Activated T-cell treated with anti-CD3 and anti-CD28 coated beads for 4 hours (primary cell): Measurements from ENCODE around the gene CPNE4.
"Not testable (repeated sequence)": the region's sequence is repeated elsewhere in the genome, so short reads cannot be mapped to it uniquely, and the experiment has no call there.

ENCODE experiments used
- DNase-seq: peaks from one replicate; pipeline ENCODE4 v3.0.0-alpha.2; 2020

CPNE4 gene

DNA sequence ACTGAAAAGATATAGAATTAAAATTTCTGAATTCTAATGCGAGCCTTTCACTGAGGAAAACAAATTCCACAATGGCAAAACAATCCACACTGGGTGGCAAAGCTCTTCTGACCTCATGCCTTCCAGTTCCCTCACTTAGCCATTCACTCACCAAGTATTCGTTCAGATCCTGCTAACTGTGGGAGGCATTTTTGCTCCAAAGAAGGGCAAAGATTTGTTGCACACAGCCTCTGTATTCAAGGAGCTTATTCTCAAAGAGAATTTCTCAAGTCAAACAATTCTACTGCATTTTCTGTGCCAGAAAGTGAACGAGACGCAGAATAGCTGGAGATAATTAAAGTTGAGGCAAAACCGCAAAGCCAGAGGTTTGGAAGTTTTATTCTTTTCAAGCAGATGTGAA, 77.3 kb downstream of the CPNE4 start:
- no peak for DNase-seq

DNA sequence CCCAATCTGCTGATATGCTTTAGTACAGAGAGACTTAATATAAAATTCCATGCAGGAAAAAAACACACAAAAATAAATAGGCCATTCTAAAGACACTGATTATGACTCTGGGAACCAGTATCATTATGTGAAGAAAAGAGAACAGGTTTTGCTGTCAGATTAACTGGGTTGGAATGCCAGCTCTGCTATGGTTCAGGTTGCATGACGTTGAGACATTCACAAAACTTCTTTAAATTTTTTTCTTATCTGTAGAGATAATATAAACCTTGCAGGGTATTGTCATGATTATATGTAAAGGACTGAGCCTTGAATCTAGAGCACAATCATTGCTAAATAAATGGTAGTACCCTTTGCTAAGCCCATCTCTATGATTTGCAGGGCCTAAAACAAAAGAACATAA, 86.0 kb downstream of the CPNE4 start:
- no peak for DNase-seq

DNA sequence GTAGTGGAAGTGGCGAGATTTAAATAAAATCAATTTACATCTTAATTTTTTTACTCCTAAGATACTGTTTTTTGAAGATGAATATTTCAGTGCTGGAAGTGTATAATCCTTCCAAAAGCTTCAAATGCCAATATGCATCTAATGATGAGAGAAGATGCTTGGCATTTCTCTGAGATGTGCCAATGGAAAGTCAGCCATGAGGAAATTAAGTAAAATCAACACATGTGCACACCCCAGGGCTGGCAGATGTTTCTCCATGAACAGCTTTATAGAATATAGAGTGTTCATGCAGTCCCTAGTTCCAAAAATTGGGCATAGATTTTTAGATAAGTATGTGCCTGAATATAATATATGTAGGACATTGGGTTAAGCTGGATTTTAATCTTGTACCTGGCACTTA, 90.1 kb downstream of the CPNE4 start:
- no peak for DNase-seq

DNA sequence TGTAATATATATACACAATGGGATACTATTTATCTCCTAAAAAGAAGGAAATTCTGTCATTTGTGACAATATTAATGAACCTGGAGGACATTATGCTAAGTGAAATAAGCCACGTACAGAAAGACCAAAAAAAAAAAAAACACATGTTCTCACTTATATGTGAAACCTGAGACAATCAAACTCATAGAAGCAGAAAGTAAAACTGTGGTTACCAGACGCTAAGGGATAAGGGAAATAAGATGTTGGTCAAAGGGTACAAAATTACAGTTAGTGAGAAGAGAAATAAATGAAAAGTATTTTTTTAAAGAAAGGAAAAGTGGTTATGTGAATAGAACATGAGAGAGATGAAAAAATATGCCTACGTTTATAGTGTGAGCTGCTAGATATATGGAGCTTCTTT, 101.1 kb downstream of the CPNE4 start:
- no peak for DNase-seq

DNA sequence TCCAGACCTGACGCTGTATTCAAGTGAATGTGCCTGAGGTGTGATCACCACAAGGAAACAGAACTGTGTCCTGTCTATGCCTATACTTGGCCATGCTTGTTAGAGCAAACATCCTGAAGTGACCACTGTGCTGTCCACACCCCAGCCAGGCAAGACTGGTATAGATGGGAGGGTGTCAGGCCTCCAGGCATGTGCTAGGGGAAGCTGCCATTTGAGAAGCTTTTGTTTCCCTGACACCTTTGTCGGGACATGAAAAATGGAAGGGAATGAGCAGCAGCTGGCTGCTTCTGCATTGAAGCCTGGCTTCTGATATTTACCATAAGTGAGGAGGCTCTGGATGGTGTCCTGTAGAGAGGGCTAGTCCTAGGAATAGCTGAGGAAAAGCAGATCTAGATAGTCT, 106.2 kb downstream of the CPNE4 start:
- no peak for DNase-seq

DNA sequence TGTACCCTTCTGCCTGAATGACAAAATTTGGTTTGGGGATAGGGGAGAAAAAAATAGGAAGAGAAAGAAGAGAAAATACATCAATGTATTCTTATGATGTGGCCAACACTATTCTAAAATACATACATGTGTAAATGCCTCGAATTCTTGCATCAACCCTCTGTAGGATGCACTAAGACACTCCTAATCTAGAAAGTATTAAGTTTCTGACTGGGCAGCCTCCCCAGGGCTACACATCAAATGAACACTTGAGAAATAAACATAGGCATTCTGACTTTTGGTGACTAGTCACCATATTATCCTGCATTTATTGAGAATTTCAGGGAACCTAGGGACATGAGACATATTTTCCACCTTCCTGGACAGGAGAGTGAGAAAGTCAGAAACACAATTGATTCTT, 109.2 kb downstream of the CPNE4 start:
- no peak for DNase-seq

DNA sequence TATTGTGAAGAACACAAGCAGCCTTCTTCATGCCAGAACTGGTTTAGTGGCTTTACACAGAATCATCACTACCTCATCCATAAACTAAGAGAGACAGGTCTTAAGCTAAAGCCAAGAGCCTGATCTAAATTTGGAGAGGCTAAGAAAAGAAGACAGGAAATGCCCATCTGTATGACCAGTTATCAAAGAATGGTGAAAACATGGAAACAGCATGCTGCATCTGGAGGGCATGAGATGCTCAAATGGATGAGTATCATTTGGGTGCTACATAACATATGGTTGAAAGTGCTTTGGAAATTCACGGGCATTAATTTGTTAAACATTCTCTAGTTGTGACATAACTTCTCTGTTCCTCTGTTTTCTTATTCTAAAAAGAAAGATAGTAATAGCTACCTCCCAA, 112.5 kb downstream of the CPNE4 start:
- no peak for DNase-seq

DNA sequence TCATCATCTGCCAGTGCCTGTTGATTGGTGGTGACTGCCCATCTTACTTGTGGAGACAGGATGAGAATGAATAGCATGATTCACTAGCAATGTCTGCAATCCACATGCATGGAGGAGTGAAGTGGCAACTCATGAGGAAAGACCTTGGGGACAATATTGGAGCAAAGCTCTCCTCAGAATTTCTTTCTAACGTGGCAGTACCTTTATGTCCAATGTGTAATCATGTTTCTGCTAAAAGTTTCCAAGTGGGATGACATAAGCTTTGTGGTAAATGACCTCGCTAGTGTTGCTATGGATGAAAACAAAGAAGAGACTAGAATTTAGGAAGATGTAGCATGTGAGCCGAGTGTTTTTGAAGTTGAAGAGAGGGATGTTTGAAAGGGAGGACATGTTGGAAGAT, 117.8 kb downstream of the CPNE4 start:
- DNase-seq = no peak

DNA sequence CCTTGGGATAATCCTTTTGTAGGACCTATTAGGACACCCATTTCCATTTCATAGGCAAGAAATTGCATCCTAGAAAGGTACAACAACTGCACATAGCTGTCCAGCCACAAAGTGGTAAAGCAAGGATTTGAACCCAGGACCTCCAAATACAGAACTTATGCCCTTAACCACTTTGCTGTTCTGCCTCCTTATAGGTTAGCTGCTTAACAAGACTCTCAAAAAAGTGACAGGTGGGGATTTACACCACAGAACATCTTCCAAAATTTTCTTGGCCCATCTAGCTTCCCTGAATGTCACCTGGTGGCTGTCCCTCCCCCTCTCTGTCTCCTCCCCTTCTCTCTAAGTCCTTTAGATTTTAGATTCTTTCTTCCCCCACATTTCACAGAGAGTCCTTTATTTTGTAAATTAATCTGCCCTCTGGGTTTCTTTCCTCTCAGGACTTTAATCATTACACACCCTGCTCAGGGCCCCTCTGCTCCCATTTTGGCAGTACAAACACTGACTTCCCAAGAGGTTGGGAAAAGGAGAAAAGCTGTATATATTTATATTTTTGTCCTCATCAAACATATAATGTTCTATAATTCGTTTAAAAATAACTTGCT, 120.6 kb downstream of the CPNE4 start:
- DNase-seq = no peak

DNA sequence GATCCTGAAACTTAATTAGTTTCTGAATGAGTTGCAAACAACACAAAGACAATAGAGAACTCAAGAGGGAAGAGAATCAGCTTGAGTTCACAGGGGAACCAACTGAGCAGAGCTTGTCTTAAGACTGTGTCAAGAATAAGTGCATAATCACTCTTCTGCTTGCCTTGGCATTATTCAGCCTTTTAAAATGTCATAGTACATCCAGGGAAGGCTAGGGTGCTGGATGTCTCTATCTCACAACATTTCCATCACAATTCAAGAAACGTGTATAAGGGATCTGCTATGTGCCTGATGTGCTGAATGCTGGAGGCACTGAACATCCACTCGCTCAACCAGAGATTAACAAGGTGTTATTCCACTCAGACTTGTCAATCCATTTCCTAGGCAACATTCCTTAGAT, 122.6 kb downstream of the CPNE4 start:
- no peak for DNase-seq

DNA sequence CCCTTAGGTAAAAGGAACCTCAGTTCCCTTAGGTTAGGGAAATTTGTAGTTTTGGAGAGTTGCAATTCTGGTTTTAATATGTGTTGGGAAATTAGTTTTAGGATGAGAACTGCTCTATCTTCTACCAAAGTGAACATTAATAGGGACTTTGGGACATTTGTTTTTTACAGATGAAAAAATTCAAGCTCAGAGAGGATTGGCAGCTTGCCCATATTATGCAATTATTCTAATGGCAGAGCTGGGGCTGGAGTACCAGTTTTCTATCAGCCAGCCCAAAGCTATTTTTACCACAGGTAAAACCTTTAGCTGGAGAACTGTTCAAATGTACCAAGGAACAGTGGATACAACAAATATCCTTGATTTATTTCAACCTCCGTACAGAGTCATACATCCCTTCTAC, 127.0 kb downstream of the CPNE4 start:
- DNase-seq = no peak

DNA sequence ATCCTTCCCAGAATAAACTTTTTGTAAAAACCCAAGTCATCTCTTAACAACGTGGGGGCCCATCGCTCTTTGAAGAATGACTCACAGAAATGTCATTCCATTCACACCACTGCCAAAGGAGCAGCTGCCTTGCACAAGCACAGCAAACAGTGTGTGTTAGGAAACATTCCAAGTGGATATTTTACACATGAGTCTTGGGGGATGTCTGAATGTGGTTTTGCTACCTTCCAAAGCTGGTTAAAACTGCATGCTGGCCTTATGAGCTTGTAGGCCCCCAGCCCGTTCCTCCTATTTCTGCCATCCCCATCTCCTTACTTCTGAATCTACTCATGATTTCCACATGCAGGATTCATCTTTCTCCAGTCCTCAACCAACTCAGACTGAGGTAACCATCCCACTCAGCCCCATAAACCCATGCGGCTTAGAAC, 130.8 kb downstream of the CPNE4 start:
- no peak for DNase-seq

DNA sequence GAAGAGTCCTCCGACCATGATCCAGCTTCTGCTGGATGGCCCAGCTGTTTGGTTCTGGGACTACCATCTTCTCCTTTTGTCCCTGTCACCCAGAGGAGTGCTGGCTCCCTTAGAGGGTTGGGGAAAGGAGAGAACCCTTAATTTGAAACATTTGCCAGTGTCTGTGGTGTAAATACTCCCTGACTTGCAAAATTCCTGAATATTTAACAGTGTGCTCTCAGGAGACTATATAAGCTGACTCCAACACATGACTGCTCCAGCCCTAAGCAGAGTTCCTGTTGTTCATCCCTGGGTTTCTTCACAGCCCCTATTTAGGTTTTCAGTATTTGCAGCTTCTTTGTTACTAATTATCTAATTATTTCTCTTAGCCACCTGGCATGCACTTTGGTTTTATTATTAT, 133.1 kb downstream of the CPNE4 start:
- no peak for DNase-seq

DNA sequence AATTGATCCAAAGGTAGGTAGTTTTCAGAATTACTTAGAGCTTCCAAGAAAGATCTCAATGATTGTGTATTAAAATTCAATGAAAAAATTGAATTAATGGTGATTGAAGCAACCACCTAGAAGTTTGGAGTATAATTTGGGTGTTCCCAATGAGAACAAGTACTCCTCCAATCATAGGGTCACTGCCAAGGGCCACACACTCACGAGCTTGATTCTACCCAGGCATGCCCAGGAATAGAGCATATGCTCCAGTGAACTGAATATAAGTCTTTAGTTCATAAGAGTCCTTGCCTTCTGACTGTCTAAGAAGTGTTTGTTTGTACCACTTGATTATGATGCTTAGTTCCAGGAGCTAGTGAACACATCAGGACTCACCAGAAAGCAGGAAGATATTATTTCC, 133.9 kb downstream of the CPNE4 start:
- DNase-seq = no peak

DNA sequence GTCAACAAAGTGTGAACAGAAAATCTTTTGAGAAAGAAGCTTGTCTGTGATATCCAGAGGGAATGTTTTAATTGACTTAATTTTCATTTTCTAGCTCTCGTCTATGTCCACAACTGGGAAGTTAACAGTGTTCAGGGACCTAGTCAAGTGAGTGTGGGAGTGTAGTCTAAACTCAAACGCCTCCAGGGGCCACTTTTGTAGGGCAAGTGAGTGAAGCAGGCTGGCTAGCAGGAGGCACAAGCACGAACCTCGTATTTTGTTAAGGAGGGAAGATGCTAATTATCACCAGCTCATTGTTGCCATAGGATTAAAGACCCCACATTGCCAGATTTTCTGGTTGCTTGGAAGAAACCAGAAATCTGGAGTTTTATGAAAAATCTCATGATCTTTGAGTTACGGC, 135.8 kb downstream of the CPNE4 start:
- DNase-seq = no peak

DNA sequence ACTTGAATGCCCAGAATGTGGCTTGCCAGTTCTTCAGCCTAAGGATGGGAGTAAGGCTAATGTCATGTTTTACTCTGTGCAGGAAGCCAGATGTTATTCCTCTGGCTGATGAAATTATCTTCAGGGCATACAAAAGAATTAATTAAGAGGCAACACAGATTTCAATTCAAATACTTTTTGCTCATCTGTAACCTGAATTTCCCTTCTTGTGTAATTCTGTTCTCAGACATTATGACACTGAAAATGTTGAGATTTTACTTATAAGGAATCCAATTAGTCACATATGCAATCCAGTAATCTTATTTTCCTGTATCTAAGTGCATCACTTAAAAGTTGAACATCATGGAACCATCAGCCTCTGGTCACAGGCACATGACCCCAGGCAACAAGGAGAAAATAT, 136.5 kb downstream of the CPNE4 start:
- no peak for DNase-seq

DNA sequence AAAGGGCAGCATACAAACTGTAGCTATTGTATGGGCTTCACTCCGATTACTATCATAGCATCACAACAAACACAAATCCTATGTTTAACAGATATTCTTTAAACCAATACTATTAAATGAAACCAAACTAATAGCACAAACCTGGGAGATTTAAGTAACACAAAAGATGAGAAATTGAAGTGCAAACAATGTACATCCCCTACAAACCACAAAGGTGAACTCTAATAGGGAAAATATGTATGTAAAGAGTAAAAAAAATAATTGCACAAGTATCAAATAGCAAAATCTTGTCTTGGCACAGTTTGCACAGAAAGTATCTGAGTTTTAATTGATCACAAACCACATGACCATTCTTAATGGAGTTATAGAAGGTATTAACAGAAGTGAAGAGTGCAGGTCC, 138.5 kb downstream of the CPNE4 start:
- DNase-seq = no peak

DNA sequence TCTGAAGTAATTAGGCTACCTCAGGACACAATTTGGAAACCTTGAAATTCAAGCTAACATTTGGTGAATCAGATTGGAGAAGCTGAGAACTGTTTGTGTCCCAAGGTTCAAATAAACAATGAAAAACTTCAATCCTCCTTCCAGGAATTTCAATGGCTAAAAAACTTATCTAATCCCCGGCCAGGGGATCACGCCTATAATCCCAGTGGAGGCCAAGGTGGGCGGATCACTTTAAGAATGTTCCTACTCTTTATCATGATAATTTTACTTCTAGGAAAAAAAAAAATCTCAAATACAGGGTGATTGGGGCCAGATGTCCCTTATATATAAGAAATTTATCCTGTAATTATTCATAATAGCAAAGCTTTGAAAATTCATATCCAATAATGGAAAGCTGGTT, 139.0 kb downstream of the CPNE4 start:
- no peak for DNase-seq

DNA sequence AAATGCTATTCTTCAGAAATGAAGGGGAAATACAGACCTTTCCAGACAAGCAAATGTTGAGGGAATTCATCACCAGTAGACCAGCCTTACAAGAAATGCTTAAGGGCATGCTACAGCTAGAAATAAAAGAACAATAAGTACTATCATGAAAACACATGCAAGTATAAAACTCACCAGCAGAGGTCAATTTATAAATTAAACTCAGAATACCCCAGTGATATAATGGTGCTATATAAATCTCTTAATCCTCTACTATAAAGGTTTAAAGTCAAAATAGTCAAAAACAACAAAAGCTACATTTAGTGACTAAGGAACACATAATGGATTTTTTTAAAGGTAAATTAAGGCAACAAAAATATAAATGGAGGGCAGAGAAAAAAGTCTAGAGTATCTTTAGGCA, 142.5 kb downstream of the CPNE4 start:
- no peak for DNase-seq

DNA sequence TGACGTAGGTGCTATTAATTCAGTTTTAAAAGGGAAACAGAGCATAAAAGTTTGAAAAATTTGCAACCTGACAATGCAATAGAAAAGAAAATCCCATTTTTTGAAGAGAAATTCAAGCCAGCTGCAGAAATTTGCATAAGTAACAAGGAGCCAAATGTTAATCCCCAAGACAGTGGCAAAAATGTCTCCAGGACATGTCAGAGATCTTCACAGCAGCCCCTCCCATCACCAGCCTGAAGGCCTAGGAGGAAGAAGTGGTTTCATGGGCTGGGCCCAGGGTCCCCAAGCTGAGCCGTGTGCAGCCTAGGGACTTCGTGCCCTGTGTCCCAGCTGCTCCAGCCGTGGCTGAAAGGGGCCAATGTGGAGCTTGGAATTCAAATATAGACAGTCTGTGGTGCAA, 148.9 kb downstream of the CPNE4 start:
- DNase-seq = not testable (repeated sequence)

DNA sequence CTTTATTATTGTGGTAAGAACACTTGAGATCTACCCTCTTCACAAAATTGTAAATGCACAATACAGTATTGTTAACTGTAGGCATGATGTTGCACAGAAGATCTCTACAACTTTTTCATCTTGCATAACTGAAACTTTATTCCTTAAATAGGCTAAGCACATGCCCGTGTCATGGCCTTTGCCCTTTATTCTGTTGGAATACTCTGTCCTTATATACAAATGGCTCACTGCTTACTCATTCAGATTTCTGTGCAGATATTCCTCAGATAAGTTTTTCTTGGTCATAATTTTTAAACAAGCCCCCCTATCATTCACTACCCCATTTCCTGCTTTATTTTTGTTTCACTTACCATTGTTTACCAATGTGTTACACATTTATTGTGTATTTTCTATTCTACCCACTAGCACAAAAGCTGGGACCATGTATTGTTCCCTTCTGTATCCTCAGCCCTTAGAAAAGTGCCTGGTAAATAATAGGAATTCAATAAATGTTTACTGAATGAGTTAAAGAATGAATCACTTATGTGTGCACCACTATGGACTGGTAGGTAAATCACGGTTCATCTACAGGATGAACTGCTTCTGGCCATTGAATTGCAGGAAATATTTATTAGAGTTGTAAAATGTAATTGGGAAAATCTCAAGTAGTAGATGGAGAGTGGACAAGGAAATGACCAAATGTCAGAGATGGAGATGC, 151.0 kb downstream of the CPNE4 start:
- no peak for DNase-seq

DNA sequence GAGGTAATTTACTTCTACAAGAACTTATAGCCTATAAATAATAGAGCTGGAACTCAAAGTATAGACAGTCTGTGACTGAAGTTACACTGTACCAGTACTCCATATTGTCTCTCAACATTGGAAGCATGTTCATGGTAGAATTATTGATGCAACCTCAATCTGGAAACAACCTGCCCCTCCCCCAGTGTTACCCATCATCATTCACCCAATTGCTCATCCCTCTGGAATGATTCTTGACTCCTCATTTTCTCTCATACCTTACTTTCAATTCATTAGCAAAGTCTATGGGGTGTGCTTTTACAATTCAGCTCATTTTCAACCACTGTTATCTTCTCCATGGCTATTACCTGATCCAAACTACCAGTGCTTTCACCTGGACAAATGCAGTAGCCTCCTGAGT, 151.7 kb downstream of the CPNE4 start:
- DNase-seq = no peak

DNA sequence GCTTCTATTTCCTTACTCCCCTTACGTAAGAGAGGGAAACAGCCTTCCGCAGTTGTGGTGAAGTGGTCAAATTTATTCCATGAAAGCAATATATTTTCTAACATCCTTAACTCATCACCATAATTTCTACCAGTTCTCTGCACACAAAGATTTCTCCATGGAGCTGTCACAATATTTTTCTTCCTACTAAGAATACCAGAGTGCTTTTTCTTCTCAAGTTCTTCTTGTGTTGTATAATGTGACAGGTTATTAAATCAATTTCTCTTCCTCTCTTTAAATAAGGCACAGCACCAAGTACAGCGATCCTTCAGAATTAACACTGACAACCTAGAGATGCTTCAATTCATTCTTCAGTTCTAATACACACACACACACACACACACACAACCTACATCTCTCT, 153.0 kb downstream of the CPNE4 start:
- DNase-seq = no peak

DNA sequence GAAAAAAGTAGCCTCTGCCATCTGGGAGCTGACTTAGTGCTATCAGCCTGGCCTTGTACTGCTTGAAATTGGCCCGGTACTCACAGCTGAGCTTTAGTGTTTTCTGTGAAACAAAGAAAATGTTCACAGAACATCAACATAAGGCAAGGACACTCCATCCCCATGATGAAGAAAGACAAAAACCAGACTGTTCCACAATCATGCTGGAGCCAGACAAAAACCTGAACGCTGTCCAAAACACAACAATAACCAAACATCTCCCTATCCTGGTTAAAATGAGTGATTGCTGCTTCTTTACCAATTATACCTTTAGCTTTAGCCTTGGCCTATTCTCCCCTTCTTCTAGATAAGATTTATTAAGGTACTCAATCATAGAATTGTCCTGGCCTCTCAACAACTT, 153.9 kb downstream of the CPNE4 start:
- DNase-seq = no peak

DNA sequence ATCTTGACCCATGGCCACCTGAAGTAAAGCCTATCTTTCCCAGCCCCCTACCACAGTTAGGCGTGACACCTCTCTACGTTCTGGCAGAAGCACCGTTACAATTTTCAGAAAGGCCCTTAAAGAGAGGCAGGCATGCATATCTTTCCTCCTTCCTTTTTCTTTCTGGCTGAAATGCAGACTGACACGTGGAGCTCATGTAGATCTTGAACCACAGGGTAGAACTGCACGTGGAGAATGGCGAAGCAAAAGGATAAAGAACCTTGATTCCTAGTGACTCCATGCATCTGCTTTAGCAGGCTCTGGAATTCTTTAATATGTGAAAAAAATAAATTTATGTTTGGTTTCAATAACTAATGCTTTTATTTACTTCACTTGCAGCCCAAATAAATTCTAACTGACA, 166.6 kb downstream of the CPNE4 start:
- DNase-seq = no peak
